Airway epithelial cell (primary cell): Measurements from ENCODE around the gene LMBRD2. TPM values are rescaled to one million over a fixed set of nuclear protein-coding genes. Genes with fewer than 3 reads are reported as not detected.

Source experiments
- total RNA-seq: library from RNA; depleted of rRNA; stranded (reverse); fragments of >200 nt; gene quantifications from 2 replicates; pipeline ENCODE4 v1.2.3, GENCODE V29; 2015

LMBRD2 gene
- total RNA-seq: 4.6 and 6.9 TPM in 2 replicates

GRCh38 chr5:36151434-36152323 lies at the start of gene LMBRD2, which contains the start of gene SKP2:
Gene LMBRD2 (minus strand): TSS chr5:36151887. CDS start chr5:36143349, 8,538 bp downstream.
Gene SKP2 (plus strand): TSS chr5:36152111. CDS start chr5:36152263, 152 bp downstream.

GRCh38 chr5:36066540-36067210 lies 85.0 kb downstream of the LMBRD2 start, which contains the start of gene UGT3A2:
Gene UGT3A2 (minus strand): TSS chr5:36066882. CDS start chr5:36066789, 93 bp downstream.

Other genes with a start within 250 kb of the LMBRD2 start
- not detected in 2 replicates for gene CAPSL, start 213.3 kb downstream of the LMBRD2 start, total RNA-seq
- gene UGT3A1, start 160.5 kb downstream of the LMBRD2 start, total RNA-seq: not detected in 2 replicates
- not detected in 2 replicates for gene UGT3A2, start 85.0 kb downstream of the LMBRD2 start, total RNA-seq
- 51.1 and 56.2 TPM in 2 replicates for gene SKP2, start 224 bp upstream of the LMBRD2 start, total RNA-seq
- gene NADK2, start 90.0 kb upstream of the LMBRD2 start, total RNA-seq: 18.5 and 22.9 TPM in 2 replicates
- gene RANBP3L, start 150.0 kb upstream of the LMBRD2 start, total RNA-seq: not detected in 2 replicates